Choroid plexus epithelial cell (primary cell): Measurements from ENCODE around the gene ZNF516.

Experiments used
- DNase-seq: peaks from one replicate; pipeline ENCODE4 v3.0.0-alpha.2; 2010; ENCODE audit warnings: low read depth
- H3K4me3 ChIP-seq: 2 replicates; pipeline ENCODE4 v1.5.1; 2011; ENCODE audit warnings: low read depth, mild to moderate bottlenecking, control low read depth, low read length, moderate library complexity
- TF ChIP-seq, protein P1 (sequence below): conservative IDR thresholded peaks from 2 replicates; pipeline ENCODE4 v1.5.1; 2011; ENCODE audit warnings: low read depth, mild to moderate bottlenecking, control low read depth, inconsistent platforms, low read length, moderate library complexity

The ZNF516 gene

DNA sequence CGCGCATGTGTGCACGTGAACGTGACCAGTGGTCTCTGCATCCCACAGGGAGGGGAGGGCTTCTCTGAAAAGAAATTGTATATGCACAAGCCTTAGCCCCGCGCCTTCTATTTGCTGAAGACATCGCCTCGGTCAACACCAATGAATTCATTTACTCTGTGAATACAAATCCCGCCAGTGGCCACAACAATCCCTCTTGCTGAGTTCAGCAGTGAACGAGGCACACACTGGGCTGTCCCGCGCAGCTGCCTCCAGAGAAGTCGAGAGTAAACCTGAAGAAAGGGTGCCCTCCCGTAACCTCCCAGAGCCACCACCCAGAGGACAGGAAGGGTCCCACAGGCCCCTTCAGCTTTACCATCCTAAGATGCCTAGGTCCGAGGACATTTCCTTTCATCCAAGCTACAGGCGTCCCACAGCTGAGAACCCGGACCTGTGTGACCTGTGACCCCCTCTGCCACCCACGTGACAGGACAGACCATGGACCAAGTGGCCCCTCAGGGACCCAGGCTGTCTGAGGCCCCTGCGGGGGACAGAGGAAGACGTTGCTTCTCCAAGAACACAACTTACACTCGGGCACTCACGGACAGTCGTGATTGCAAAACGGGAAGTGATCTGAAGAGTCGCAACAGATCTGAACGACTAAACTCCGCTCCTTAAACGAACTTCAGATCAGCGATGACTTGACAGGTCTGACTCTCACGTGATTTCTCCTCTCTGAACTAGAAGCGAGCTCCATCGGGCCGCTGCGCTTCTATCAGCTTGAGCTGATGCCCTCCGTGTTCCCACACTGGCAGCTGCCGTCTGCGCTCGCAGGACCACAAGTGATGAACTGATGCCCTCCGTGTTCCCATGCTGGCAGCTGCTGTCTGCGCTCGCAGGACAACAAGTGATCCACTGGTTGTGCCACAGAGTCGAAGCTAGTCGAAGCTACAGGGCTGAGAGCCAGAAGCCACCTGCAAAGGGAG, 92.7 kb downstream of the ZNF516 start:
- TF ChIP-seq, protein P1, sequence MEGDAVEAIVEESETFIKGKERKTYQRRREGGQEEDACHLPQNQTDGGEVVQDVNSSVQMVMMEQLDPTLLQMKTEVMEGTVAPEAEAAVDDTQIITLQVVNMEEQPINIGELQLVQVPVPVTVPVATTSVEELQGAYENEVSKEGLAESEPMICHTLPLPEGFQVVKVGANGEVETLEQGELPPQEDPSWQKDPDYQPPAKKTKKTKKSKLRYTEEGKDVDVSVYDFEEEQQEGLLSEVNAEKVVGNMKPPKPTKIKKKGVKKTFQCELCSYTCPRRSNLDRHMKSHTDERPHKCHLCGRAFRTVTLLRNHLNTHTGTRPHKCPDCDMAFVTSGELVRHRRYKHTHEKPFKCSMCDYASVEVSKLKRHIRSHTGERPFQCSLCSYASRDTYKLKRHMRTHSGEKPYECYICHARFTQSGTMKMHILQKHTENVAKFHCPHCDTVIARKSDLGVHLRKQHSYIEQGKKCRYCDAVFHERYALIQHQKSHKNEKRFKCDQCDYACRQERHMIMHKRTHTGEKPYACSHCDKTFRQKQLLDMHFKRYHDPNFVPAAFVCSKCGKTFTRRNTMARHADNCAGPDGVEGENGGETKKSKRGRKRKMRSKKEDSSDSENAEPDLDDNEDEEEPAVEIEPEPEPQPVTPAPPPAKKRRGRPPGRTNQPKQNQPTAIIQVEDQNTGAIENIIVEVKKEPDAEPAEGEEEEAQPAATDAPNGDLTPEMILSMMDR = no peak
- DNase-seq = no peak
- H3K4me3 ChIP-seq = no peak overlapping the region

DNA sequence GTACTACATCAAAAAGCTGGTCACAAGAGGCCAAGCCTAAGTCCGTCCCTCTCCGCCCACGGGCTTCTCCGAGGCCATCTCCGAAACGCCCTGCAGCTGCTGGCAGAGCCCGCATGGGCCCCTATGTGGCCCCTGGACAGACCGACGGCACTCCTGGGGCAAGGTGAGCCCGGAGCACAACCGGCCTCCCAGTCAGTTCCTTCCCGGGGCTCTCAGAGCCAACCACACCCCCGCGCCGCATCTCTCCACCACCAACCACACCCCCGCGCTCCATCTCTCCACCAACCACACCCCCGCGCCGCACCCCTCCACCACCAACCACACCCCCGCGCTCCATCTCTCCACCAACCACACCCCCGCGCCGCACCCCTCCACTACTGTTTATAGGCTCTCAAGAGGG, 93.5 kb downstream of the ZNF516 start:
- TF ChIP-seq, protein P1 = no peak
- no peak for DNase-seq

GRCh38 chr18:76399613-76400391, 95.2 kb downstream of the ZNF516 start:
- DNase-seq = no peak
- TF ChIP-seq, protein P1 = no peak
- no peak overlapping the region for H3K4me3 ChIP-seq

More for the DNA sequence above, 93.5 kb downstream of the ZNF516 start:
- no peak overlapping the region for H3K4me3 ChIP-seq

DNA sequence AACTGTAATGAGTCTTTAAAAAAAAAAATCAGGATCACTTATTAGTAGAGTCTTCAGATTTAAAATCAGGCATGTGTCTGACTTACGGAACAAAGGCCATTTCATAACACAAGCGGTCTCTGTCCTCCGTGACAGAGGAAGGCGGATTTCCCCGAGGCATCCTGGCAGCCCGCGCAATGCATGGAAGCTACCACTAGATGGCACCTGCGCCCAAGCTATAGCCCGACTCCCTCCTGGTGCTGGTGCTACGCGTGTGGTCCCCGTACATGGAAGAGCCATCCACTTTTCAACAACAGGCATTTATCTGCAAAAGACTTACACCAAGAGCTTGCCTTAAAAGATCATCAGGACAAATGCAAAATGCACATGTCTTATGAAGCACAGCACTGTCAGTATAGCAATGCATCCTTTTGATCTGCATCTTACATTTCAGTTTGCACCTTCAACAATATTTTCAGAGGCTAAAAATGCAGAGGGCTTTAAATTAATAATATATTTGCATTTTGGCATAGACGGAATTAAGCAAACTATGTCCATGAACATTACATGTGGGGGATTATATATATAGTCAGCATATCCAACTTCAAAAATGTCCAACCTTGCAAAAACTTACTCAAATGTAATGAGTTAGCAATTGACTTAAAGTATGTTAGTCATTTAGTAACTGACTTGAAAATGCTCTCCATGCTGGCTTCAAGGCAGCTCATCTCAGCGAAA, 96.0 kb downstream of the ZNF516 start:
- TF ChIP-seq, protein P1 = peak; percentile 99
- DNase-seq = peak; percentile 84

DNA sequence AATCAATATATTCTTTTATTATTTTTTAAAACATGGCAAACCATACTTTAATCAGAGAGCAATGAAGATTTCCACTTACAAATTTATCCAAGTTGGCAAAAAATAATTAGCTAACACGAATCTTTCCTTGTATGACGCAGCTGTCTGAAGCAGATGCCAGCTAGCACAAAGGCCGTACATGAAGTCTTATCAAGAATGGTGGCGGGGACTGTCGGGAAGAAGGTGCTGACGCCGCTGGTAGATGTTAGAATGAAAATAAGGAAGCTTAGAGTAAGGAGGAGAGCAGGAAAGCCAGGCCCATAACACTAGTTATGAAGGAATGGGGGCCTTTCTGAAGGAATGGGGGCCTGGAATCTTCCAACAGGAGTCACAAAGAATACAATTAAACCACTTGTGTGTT, 96.7 kb downstream of the ZNF516 start:
- DNase-seq = no peak
- TF ChIP-seq, protein P1 = no peak
- H3K4me3 ChIP-seq = no peak overlapping the region

More for the DNA sequence above, 96.0 kb downstream of the ZNF516 start:
- no peak overlapping the region for H3K4me3 ChIP-seq

DNA sequence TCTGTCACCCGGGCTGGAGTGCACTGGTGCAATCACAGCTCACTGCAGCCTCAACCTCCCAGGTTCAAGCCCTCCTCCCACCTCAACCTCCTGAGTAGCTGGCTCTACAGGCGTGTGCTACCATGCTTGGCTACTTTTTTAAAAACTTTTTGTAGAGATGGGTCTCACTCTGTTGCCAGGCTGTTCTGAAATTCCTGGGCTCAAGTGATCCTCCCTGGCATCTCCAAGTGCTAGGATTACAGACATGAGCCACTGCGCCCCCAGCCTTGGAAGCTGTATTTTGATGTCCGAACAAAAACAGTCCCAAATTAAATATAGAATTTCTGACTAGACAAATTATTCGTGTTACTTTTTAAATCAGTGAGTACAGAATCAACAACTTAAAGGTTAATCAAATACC, 97.4 kb downstream of the ZNF516 start:
- no peak overlapping the region for H3K4me3 ChIP-seq
- no peak for DNase-seq
- TF ChIP-seq, protein P1 = no peak
